RKO (cell line): Measurements from ENCODE around the gene ZFAND3.

Source experiments
- DNase-seq: peaks from one replicate; pipeline ENCODE4 v3.0.0-alpha.2; 2016; ENCODE audit warnings: low spot score

The ZFAND3 gene

DNA sequence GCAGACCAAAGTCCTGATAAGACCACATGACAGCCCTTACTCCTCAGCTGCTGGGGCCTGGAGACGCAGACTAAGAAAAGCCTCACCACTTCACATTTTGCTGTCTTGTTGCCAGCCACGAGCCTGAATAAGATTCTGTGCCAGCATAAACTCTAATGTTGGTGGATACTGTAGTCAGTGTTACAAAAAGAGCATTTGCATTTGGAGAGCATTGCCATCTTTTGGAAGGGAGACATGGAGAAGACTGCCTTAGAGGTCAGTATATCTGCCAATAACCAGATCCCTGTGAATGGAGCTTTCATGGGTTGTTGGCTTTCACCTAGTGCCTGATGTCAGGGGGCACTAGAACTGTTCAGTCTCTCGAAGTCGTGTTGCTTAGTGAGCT, 315.2 kb downstream of the ZFAND3 start:
- no peak for DNase-seq

DNA sequence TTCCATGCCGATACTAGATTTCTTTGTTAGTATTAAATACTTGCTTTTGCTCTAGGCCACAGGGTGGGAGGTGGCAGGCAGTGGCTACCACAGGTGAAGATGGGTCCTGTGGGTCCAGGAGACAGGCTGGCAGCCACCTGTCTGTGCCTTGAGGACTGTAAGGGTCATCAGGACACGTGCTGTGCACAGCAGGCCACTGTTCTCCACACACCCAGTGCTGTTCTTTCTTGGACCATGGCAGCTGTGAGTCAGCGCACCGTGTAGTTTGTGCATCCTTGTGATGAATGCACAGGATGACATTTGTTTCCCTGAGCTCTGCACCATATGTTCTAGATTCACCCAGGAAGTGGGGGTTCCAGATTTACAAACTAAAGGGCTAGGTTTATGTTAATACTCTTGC, 317.0 kb downstream of the ZFAND3 start:
- no peak for DNase-seq

DNA sequence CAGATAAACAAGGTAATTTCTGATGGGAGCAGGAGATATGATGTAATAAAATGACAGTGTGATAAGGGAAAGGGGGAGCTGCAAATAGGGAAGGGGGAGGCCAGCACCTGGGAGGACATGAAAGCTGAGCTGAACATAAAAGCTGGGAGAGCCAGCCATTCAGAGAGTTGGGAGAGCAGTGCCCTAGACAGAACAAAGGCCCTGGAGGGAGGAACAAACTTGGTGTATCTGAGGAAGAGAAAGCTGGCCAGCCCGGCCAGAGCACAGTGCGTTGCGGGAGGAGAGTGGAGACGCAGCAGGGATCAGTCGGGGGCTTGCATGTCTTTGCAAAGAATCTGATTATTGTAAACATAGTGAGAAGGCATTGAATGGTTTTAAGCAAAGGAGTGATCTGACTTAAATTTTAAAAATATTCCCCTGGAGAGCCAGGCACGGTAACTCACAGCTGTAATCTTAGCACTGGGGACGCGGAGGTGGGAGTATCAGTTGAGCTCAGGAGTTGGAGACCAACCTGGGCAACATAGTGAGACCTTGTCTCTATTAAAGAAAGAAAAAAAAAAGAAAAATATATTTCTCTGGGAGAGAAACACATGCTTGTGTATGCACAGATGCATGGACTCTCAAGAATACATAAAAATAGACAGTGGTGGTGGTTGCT, 318.2 kb downstream of the ZFAND3 start:
- no peak for DNase-seq

DNA sequence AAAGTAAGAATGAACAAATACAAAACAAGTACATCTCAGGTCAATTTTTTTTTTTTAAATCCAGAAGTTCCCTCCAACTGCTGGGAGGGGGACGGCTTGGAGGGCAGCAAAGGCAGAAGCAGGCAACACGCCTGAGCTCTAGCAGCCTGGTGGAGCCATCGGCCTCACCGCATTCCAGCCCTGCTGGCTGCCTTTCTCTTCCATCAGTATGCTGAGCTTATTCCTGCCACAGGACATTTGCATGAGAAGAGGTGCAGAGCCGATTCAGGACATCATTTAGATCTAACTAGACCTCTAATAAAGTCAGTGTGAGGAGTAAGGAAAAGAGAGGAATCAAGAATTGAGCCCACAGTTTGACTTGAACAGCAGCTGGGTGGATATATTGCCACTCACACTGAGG, 318.8 kb downstream of the ZFAND3 start:
- DNase-seq: no peak

DNA sequence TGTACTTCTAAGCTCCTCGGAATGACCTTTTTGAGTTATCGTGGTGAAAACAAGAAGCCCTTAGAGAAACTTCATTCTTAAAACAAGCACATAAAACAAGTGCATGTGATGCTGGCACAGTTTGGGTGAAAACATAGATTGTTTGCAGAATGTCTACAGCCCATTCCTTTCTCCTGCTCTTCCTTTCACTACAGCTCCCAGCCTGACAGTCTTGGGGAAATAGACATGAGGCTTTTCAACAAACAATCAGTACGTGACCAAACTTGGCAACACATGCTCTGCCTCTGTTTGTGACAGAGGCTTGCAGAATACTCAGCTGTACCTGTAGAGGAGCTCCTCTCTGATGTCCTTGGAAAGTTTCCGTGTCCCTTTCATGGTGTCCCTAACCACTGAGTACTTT, 321.6 kb downstream of the ZFAND3 start:
- no peak for DNase-seq

DNA sequence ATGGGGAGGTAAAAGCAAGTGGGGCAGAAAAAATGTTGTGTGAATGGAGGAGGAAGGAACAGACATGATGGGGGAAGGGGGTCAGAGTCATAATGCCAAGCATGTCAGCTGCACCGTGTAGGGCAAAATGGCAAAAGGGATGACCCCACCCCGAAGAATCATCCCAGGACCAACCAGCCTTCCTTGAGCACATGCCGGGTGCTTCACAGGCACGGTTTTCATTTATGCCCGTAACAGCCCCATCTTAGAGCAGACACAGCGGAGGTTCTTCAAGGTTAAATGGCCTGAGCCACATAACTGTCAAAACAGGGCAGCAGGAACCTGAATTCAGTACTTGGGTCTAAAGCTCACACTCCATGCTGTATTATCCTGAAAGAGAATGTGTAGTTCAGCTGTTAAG, 322.2 kb downstream of the ZFAND3 start:
- no peak for DNase-seq

DNA sequence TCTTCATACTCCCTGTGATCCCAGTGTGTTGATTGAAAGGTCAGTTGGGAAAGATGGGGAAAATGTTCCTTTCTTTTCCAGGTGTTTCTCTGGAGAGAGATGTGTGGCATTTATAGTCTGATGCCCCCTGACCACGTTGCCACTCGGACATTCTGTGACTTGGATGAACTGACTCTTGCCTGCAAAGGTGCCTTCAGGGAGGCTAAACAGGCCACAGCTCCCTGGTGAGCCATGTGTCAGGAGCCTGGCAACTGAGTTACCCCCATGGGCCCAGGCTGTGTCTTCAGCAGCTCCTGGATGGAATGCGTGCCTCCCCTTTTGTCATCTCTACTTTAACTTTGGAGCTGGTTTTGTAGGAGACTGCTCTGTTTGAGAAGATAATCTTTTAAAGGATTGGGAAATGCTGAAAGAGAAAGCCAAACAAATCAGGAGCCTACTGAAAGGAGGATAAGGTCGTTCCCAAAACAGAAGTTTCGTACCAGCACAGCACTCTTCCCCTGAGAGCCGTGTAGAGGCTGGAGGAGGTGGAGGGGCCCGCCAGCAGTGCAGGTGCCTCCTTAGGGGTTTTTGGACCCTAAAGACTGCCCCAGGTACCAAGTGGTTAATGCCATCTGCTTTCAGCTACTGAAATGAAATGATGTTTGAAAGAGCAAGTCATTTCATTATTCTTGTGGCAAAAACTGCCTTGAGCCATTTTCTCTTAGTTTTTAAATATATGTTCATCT, 322.8 kb downstream of the ZFAND3 start:
- no peak for DNase-seq

DNA sequence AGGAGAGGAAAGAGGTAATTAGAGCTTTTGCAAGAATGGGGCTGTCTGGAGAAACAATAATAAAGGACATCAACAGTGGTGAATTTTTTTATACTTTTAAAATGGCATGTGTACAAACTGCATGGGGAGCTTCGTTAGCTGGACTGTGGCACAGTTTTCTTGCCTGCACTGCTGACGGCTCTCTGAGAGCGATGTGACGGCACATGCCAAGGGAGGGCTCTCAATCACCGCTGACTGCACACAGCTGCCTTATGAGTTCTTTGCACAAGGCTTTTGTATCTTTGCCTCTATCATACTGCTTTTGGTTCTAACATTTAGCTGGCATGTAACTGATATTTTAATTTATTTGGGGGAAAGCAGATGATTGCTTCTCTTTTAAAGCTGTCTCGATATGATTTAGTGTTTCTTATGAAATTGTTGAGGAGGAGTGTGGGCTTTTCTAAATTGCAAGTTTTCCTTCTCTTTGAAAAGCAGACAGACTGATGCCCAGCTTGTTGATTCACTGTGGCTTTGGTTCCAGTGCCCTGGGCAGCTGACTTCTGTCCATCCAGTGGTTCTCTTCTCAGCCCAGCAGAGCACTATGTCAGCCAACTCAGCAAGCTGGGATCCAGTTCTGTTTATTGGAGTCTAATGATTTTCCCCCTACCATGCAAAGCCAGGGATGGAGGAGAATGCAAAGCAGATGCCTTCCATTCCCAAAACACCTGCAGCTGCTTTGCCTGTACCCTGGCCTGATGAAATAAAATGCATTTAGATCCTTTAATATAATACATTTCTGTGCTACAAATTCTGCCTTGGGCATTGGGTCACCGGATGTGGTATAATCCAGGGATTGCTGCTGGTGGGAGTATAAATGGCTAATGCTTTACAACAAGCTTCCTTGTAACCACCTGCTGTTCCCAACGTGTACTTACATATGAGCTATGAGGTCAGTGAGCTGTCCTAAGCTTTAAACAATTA, 323.9 kb downstream of the ZFAND3 start:
- DNase-seq: no peak

DNA sequence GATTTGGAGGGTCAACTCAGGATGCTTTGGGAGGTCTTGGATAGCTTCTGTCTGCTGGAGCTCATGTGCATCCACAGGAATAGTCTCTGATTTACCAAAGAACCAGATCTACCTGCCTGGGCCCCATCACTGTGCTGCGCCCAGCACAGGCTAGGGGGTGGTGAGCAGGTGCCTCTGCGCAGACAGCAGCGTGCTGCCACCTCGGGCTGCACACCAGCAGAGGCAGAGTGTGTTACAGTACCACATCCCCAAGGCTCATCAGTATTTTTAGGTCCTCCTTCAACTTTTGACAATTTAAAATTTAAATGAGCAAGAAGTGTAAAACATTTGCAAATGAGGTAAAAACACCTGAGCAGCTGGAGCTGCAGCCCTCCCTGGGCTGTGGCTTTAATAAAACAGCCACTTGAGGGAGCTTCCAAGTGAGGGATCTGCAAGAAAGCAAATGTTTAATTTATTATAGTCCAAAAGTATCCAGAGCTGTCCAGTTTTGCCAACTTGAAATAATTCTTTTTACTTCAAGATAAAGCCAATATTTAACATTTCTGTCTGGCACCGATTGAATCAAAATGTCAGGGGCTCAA, 324.9 kb downstream of the ZFAND3 start:
- no peak for DNase-seq

DNA sequence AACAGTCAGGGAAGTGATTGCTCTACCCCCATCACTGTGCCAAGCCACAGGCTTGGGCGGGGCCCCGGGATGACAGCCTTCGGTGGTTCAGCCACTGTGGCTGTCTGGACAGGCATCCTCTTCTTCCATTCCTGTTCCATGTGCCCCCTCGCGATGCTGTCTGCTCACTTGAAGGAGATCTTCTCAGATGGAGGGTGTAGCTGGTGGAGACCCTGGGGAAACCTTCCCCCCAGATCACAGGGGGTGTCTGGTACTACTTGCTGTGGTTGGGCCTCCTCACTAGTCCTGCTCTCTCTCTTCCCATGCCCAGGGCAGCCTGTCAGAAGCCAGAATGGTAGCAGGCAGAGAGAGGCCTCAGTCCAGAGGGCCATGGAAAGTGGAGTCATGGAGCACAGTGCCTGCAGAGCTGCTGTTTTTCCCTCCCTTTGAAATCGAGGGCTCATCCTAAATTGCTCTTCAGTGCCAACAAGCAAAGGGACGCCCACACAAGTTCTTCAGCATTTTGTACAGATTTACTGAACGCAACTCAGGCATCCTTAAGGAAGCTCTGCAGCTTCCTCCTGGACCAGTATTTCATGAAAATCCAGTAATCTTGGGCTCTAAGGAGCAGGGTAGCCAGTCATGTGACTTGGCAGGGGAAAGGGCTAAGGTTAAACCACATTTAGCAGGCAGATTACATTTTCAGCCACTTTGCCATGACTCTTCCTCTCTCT, 326.6 kb downstream of the ZFAND3 start:
- no peak for DNase-seq

DNA sequence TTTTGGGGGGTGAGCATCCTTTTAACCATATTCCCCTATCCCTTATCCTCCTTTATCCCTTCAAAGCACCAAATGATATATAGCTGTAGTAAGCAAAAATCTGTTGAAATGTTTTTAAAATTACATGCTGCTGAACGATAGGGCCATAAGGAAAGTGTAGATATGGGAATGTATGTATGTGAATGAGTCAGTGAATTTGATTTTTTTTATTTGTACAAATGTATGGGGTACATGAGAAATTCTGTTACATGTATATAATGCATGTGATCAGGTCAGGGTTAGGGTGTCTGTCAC, 327.2 kb downstream of the ZFAND3 start:
- DNase-seq: no peak

DNA sequence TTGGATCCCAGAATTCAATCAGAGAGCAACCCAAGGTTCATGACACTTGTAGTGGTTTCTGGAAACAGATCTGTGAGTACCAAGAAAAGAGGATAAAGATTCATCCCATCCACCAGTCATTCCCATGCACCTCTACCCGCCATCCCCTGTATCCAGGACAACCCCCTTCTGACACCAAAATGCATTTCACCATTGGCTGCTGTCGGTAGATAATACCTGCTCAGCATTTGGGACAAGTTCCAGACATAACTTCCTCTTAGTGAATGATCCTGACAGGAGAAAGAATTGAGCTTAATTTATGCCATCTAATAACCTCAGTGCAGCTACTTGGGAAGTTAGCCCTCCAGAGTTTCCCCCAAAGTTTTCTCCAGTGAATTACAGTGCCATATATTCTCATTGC, 329.1 kb downstream of the ZFAND3 start:
- no peak for DNase-seq

DNA sequence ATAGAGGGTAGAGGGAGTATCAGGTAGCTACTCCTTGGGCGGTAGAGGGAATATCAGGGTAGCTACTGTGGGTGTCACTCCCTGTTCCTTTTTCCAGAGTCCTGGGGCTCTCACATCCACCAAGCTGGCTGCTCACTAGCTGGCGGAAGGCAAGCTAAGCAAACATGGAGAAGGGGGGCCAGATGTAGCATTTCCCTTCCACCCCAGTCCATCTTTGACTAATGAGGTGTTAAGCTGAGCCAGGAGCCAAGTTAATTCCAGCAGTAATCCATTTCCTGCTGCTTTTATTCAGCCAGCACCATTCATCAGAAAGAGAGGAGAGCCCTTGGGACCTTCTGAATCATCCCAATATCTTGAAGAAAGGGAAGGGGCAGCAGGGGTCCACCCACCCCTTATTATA, 330.0 kb downstream of the ZFAND3 start:
- DNase-seq: no peak

DNA sequence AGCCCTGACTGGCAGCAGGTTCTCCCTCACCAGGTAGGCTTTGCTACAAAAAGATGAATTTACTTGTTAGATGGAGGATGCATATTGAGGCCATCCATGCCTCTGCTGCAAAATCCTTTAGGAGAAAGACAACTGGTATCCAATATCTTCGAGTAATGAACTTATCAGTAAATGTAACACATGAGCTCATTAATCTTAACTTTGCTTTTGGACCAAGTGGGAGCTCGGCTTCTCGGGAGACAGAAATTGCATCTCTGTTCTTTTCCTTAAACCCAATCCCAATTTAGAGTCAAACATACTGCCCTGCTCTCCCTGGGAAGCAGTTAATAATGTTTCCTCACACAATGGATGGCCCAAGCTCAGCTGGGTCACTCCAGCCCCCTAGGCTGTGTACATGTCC, 330.5 kb downstream of the ZFAND3 start:
- DNase-seq: no peak

DNA sequence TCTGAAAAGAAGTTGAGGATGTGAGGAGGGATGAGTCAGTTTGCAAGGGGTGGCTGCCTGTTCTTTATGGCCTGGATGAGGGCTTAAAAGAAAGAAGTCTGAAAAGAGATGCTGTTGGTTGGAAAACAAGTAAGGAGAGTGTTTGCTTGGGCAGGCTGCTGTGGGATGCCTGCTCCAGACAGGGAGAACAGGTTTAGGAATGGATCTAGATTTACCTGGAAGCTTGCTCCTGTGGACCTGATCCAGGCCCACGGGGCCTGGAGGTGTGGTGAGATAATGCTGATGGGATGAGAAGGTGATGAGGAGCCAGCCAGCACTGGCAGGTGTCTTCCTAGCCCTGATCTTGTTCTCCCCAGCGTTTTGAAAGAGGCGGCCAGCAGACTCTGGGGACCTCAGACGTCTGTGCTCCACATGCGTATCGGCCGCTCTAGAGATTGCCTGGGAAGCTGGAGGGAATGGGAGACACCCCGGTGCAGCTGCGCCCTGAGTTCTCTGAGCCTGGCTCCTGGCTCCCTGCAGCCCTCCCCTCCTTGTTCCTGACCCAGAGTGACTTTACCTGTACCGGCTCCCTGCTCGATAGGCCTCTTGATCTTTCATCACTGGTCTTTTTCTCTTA, 331.3 kb downstream of the ZFAND3 start:
- DNase-seq: no peak

DNA sequence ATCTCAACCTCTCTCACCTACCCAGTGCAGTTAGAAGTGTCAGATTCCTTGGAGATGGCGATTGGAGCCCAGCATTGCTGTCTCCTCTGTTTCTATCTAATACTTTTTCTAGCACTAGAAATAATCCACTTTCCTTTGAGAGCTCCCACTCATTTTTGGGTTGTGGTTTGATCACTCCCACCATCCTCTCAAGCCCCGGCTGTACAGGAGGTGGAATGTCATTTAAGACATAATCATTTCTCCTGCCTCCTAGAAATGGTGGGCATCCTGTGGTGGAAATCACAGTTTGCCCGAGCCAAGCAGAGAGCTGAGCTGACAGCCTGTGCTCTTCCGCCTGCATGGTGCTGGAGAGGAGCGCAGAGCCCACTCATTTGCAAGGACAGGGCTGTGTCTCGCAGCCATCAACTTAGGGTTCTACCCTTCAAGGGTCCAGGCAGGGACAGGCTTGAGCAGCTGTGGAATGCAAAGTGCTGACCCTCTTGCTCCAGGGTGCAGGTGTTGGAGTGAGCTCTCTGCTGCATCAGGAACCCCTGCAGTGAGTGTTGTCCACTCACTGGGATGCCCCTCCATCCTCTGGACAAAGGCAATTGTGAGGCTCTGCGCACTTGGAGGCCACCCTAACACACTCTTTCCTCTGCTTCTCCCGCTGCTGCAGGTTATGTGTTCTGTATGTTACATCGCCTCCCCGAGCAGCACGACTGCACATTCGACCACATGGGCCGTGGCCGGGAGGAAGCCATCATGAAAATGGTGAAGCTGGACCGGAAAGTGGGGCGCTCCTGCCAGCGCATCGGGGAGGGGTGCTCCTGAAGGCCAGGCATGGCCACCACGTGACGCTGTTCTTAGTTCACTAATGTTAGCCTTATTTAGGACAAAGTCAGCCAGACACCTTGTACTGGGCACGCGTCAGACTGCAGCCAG, 332.3 kb downstream of the ZFAND3 start:
- DNase-seq: no peak

DNA sequence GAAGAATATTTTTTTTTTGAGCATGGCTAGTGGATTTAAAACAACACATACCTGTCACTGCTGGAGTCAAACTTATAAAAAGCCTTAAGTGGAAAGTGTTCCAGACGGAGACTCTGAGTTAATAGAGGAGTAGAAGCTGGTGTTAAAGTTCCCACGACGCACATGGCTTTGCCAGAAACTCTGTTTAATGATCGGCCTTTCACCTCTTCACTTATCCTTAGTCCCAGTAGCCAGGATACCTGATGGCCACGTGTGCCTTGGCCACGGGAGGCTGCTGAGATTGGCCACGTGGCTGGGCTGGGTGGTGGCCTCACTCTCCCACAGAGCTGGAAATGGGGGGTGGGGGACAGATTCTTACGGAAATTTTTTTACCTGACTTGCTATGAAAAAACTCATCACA, 333.1 kb downstream of the ZFAND3 start:
- DNase-seq: no peak

DNA sequence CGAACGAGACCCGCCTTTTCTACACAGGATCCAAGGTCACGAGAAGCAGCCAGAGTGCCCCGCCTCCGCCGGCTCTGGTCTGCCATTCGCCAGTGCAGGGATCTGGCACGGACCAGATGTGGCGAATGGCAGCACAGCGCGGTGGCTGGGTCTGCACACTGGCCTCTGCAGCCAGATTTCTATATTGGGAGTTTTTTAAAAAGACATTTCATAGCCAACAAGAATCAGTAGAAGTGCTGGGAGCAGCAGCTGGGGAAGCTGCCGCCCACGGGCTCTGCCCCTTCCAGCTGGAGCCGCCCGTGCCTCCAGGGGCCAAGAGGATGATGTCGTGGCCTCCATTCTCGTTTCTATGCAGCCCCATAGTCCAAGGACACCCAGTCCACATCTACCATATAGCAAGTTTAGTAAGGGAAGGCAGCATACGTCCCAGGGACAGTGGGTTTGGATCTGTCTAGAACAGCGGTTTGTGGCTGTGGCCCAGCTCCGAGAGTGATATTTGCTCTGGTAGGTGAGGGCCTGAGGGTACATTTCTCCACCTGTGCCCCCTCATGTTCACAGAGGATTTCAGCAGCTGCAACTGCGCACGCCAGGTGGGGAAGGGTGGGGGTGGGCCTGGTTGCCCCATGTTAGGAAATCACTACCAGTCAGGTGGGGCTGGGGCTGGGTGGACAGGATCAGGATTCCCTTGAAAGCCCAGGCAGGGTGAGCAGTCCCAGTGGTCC, 333.7 kb downstream of the ZFAND3 start:
- no peak for DNase-seq

DNA sequence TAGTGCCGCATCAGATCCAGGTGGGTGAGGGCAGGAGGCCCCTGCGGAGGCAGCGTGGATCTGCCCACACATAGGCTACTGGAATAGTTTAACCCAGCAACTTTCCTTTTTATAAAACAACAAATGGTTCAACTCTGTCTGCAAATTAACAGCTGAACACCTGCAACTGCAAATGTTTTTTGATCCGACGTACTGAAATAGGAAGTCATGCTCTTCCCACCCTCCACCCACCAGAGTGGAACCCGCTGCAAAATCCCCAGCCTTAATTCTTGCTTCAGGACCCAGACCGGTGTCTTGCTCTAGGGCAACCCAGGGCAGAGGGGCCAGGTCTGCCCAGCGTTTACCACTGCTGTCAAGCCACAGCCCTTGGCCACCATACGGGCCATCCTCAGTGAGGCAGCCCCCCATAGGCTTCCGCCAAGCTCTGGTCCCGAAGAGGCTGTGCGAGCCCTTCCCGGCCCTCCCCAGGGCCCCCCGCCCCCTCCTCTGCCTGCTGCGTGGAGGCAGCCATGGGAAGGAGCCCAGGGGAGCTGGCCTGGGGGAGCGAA, 334.3 kb downstream of the ZFAND3 start:
- DNase-seq: no peak

DNA sequence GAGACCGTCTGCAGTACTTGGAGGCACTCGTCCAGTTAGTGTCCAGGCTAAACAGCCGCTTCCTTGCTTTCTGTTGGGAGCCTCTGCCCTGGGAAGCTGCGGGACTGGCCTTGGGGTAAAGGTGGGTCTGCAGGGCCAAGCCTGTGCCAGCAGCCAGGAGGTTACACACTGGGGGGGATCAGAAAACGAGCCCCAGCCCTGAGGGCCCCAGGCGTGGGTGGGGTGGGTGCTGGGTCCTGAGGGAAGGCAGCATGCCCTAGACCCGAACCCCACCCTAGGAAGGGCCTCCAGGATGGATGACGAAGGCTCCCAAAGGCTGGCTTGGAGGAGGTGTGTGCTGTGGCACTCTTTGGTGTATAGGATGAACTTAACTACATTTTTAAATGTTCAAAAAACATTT, 335.2 kb downstream of the ZFAND3 start:
- no peak for DNase-seq
